Measurements from ENCODE around the gene RALGAPA1.
A peak's percentile ranks its signal among the peaks of the same experiment; 100 is the strongest.

The RALGAPA1 gene

DNA sequence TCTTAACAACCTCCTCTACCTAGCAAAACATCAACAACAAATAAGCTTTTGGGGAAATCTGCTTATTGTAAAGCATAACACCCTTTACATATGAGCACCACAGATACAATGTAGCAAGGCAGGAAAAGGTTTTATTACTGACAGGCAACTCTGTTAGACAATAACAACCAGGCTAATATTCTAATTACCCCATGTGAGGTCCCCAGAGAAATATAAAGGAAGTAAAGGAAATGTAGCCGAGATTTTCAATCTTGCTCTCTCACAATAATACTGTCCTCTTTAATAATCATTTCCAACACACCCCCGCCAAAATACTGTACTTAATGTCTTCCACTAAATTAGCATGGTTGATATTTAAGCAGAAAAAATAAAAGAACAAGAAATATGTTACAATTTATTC, 289.1 kb downstream of the RALGAPA1 start:
- DNase-seq (ENCODE audit: insufficient read length, low spot score) (no peak), FAIRE-seq (no peak)
- no peak for TF ChIP-seq CTCF (IDR thresholded peaks at IDR 0.05; ENCODE audit: insufficient read depth, missing control alignments)

DNA sequence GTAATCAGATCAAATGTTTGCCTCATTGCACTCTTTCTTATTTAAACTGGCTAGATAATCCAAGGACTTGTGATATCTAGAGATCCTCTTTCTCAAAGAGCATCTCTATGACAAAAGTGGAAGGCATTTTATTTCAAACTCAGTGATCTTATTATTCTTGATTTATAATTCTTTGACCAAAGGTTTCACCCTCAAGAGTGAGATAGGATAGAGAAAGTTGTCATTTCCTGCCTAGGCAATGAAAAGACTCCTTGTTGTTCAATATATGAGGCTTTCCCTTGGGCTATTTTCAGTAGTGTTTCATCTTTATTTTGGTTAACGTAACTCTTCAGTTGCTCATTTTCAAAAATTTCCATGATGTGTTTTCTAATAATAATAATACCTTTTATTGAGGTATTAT, 293.2 kb downstream of the RALGAPA1 start:
- DNase-seq (ENCODE audit: insufficient read length, low spot score) = no peak
- TF ChIP-seq CTCF (IDR thresholded peaks at IDR 0.05; ENCODE audit: insufficient read depth, missing control alignments) = no peak
- FAIRE-seq = no peak

DNA sequence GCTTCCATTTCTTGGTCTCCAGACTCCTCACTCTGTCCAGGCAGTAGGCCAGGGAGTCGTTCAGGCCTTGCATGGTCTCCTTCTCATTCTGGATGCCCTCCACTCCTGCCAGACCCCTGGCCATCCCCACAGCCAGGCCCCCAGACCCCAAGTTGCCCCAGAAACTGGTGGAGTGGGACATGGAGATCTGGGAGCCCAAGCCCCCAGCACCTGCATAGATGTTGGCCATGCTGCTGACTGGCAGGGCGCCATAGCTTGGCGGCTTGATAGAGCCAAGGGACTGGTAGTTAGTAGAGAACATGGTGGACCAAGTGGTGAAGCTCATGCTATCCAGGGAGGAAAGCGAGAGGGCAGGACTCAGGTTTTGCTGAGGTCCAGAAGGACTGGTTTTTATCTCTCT, 296.3 kb downstream of the RALGAPA1 start:
- DNase-seq (ENCODE audit: insufficient read length, low spot score) = no peak
- no peak for FAIRE-seq
- TF ChIP-seq CTCF (IDR thresholded peaks at IDR 0.05; ENCODE audit: insufficient read depth, missing control alignments) = no peak

GRCh38 chr14:35509846-35510245, 299.2 kb downstream of the RALGAPA1 start:
- peak; percentile 56 for FAIRE-seq
- no peak for DNase-seq (ENCODE audit: insufficient read length, low spot score)
- no peak for TF ChIP-seq CTCF (IDR thresholded peaks at IDR 0.05; ENCODE audit: insufficient read depth, missing control alignments)

- TF ChIP-seq CTCF (IDR thresholded peaks at IDR 0.05; ENCODE audit: insufficient read depth, missing control alignments) = no peak
- DNase-seq (ENCODE audit: insufficient read length, low spot score) = no peak
- no peak for FAIRE-seq
Measured at GRCh38 chr14:35506927-35507326, 302.2 kb downstream of the RALGAPA1 start.

- no peak for FAIRE-seq
Measured at GRCh38 chr14:35506461-35506860, 302.6 kb downstream of the RALGAPA1 start.

DNA sequence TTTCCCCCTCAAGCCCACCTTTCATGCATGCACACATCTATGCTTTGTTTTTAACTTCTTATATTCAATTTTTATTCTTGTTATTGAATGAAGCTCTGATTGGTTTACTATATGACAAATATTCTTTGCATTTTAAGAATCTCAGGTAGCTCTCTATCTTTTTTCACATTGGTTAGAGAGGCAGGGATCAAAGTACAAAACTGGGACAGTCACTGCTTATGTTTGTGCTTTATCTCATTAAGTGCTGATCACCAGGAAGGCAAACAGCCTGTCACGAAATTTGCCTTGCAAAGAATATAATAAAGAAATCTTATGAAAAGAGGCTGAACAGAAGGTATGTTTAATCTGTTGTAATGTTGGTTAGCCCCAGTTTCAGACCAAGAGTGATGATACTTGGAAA, 304.8 kb downstream of the RALGAPA1 start:
- no peak for TF ChIP-seq CTCF (IDR thresholded peaks at IDR 0.05; ENCODE audit: insufficient read depth, missing control alignments)
- no peak for DNase-seq (ENCODE audit: insufficient read length, low spot score)
- FAIRE-seq = peak; percentile 85

More at GRCh38 chr14:35506461-35506860, 302.6 kb downstream of the RALGAPA1 start:
- no peak for TF ChIP-seq CTCF (IDR thresholded peaks at IDR 0.05; ENCODE audit: insufficient read depth, missing control alignments)
- no peak for DNase-seq (ENCODE audit: insufficient read length, low spot score)

Measured in D721Med (cell line).